Nephron progenitor cell (in vitro differentiated cells): ENCODE data around the gene CXorf58.

Experiments used
- DNase-seq: peaks from one replicate; pipeline ENCODE4 v3.0.0; 2021
- H3K27ac Mint-ChIP-seq: 2 replicates; pipeline ENCODE4 v1.8.0; 2021; ENCODE audit warnings: mild to moderate bottlenecking, moderate library complexity, mixed read lengths
- H3K27me3 Mint-ChIP-seq: 2 replicates; pipeline ENCODE4 v1.8.0; 2021; ENCODE audit warnings: mild to moderate bottlenecking, low read depth, mixed read lengths; ENCODE audit not compliant: poor library complexity
- H3K36me3 Mint-ChIP-seq: 2 replicates; pipeline ENCODE4 v1.8.0; 2021; ENCODE audit warnings: low read depth, mixed read lengths
- H3K4me1 Mint-ChIP-seq: 2 replicates; pipeline ENCODE4 v1.8.0; 2021; ENCODE audit warnings: mixed read lengths
- H3K4me3 Mint-ChIP-seq: 2 replicates; pipeline ENCODE4 v1.8.0; 2021; ENCODE audit warnings: mild to moderate bottlenecking, moderate library complexity, mixed read lengths
- H3K9me3 Mint-ChIP-seq: 2 replicates; pipeline ENCODE4 v1.8.0; 2021; ENCODE audit warnings: mild to moderate bottlenecking, moderate library complexity, mixed read lengths
- CTCF ChIP-seq: fragments of 200-600 bp; sonication (generic); IDR thresholded peaks from 2 replicates; pipeline ENCODE4 v1.5.0; 2021; ENCODE audit warnings: antibody characterized with exemption

Gene CXorf58

GRCh38 chrX:23907111-23907497 lies 702 bp upstream of the CXorf58 start:
- no peak for TF ChIP-seq CTCF
- Mint-ChIP-seq H3K4me3 (peak overlapping the region; percentile 93), H3K36me3 (peaks cover 18% of the 10 kb centered on the region), H3K27me3 (no peaks in the 10 kb centered on the region), H3K4me1 (peaks cover 36% of the 10 kb centered on the region), H3K27ac (peak overlapping the region; percentile 98), H3K9me3 (no peaks in the 10 kb centered on the region)
- DNase-seq = no peak

- H3K9me3 Mint-ChIP-seq = no peaks in the 10 kb centered on the region
- H3K27ac Mint-ChIP-seq = peak overlapping the region; percentile 97
- H3K4me3 Mint-ChIP-seq = peak overlapping the region; percentile 93
- peaks cover 18% of the 10 kb centered on the region for H3K36me3 Mint-ChIP-seq
- H3K4me1 Mint-ChIP-seq = peaks cover 36% of the 10 kb centered on the region
- TF ChIP-seq CTCF = no peak
- no peaks in the 10 kb centered on the region for H3K27me3 Mint-ChIP-seq
- peak; percentile 20 for DNase-seq
Measured at GRCh38 chrX:23908219-23909004, 606 bp downstream of the CXorf58 start.

GRCh38 chrX:23911126-23911835 lies 3.5 kb downstream of the CXorf58 start:
- no peak for TF ChIP-seq CTCF
- H3K36me3 Mint-ChIP-seq = no peaks in the 10 kb centered on the region
- no peak for DNase-seq
- peak overlapping the region; percentile 79 for H3K27ac Mint-ChIP-seq
- H3K9me3 Mint-ChIP-seq = no peaks in the 10 kb centered on the region
- H3K27me3 Mint-ChIP-seq = no peaks in the 10 kb centered on the region
- H3K4me3 Mint-ChIP-seq = no peak overlapping the region
- peaks cover 13% of the 10 kb centered on the region for H3K4me1 Mint-ChIP-seq

GRCh38 chrX:23919148-23919547 lies 11.3 kb downstream of the CXorf58 start:
- no peak for TF ChIP-seq CTCF
- Mint-ChIP-seq H3K27ac (no peak overlapping the region), H3K36me3 (peaks cover 10% of the 10 kb centered on the region), H3K4me1 (no peaks in the 10 kb centered on the region), H3K9me3 (peaks cover 22% of the 10 kb centered on the region), H3K4me3 (no peak overlapping the region), H3K27me3 (no peaks in the 10 kb centered on the region)
- DNase-seq = no peak

- Mint-ChIP-seq H3K9me3 (peaks cover 22% of the 10 kb centered on the region), H3K4me1 (no peaks in the 10 kb centered on the region), H3K27ac (no peak overlapping the region), H3K27me3 (no peaks in the 10 kb centered on the region), H3K4me3 (no peak overlapping the region), H3K36me3 (peaks cover 10% of the 10 kb centered on the region)
- no peak for DNase-seq
- no peak for TF ChIP-seq CTCF
Measured at GRCh38 chrX:23919706-23920320, 12.0 kb downstream of the CXorf58 start.
